Endothelial cell of umbilical vein (primary cell): ENCODE results near the gene SLC9A9. TPM values are rescaled to one million over a fixed set of nuclear protein-coding genes. Genes with fewer than 3 reads are reported as not detected.

Source experiments
- BruUV-seq: library from RNA; stranded (reverse); fragments of 400-500 nt; replicated peaks from 2 replicates; lab custom pipeline; 2021; lab: Mats Ljungman, UMichigan
- CTCF ChIA-PET: fragments of 300-600, 350-600 bp; sonication (Branson Sonifier 250); formaldehyde crosslinking; loops from one replicate; lab custom pipeline; 2021; ENCODE audit warnings: antibody characterized with exemption, inconsistent platforms; lab: Charles Lee
- POLR2A ChIA-PET: fragments of 300-600, 350-600 bp; sonication (Branson Sonifier 250); formaldehyde crosslinking; loops from one replicate; lab custom pipeline; 2021; ENCODE audit warnings: antibody characterized with exemption, inconsistent platforms; lab: Charles Lee
- DNase-seq: peaks from one replicate; pipeline ENCODE4 v3.0.0-alpha.2; 2011; ENCODE audit warnings: low read depth, low spot score
- FAIRE-seq: peaks from 2 replicates; lab custom pipeline; 2011; peaks lifted over from hg19 to GRCh38; lab: Jason Lieb, UNC
- H2AFZ ChIP-seq: 2 replicates; pipeline ENCODE4 v1.6.0; 2012; ENCODE audit warnings: low read depth, low read length, control low read depth, inconsistent platforms
- H3K27ac ChIP-seq: 2 replicates; pipeline ENCODE4 v1.5.1; 2011; ENCODE audit warnings: low read depth, mild to moderate bottlenecking, control low read depth, low read length, moderate library complexity; ENCODE audit not compliant: insufficient read depth
- H3K27me3 ChIP-seq, 2 experiments: 2 replicates each; pipeline versions ENCODE4 v1.6.0 to v1.6.1; 2011; ENCODE audit warnings: low read length in 2 of 2, mixed read lengths in 1 of 2; ENCODE audit not compliant: control insufficient read depth in 2 of 2, insufficient read depth in 2 of 2
- H3K36me3 ChIP-seq, 2 experiments: 2 replicates in 1 of 2; 3 replicates in 1 of 2; pipeline ENCODE4 v1.5.1; 2011; ENCODE audit warnings: low read length in 2 of 2, mild to moderate bottlenecking in 1 of 2, moderate library complexity in 1 of 2; ENCODE audit not compliant: control insufficient read depth in 2 of 2, insufficient read depth in 2 of 2; ENCODE audit errors: extremely low read depth in 1 of 2
- H3K4me1 ChIP-seq: 3 replicates; pipeline ENCODE4 v1.5.1; 2011; ENCODE audit warnings: mild to moderate bottlenecking, low read length; ENCODE audit not compliant: control insufficient read depth, insufficient read depth; ENCODE audit errors: extremely low read depth
- H3K4me2 ChIP-seq: 2 replicates; pipeline ENCODE4 v1.6.1; 2011; ENCODE audit warnings: low read length, control low read depth, mixed read lengths; ENCODE audit not compliant: insufficient read depth
- H3K4me3 ChIP-seq, 3 experiments: fragments of 200-600 bp in 1 of 3; sonication (generic), shearing (Covaris generic) in 1 of 3; replicated peaks in 1 of 3; 2 replicates each; pipeline ENCODE4 v1.5.1; 2011 to 2016; ENCODE audit warnings: control low read depth in 3 of 3, low read length in 3 of 3, mild to moderate bottlenecking in 2 of 3, inconsistent platforms in 1 of 3, low read depth in 1 of 3, moderate library complexity in 1 of 3; ENCODE audit not compliant: insufficient read depth in 1 of 3
- H3K79me2 ChIP-seq: 2 replicates; pipeline ENCODE4 v1.6.0; 2012; ENCODE audit warnings: low read length, inconsistent platforms; ENCODE audit not compliant: control insufficient read depth, insufficient read depth
- H3K9ac ChIP-seq: replicated peaks from 2 replicates; pipeline ENCODE3; 2011; ENCODE audit warnings: low read length, control low read depth; ENCODE audit not compliant: insufficient read depth; ENCODE audit errors: extremely low read depth
- H3K9me1 ChIP-seq: replicated peaks from 3 replicates; pipeline ENCODE4 v1.6.0; 2011; ENCODE audit warnings: mild to moderate bottlenecking, low read length; ENCODE audit not compliant: control insufficient read depth, insufficient read depth; ENCODE audit errors: extremely low read depth
- H3K9me3 ChIP-seq: replicated peaks from 2 replicates; pipeline ENCODE4 v1.5.1; 2012; ENCODE audit warnings: low read length, inconsistent platforms; ENCODE audit not compliant: control insufficient read depth, insufficient read depth
- H4K20me1 ChIP-seq: replicated peaks from 2 replicates; pipeline ENCODE3; 2011; ENCODE audit warnings: mild to moderate bottlenecking, low read length; ENCODE audit not compliant: control insufficient read depth, insufficient read depth; ENCODE audit errors: extremely low read depth
- CTCF ChIP-seq, 2 donors: IDR thresholded peaks; 1 replicate in 1 of 2; 2 replicates in 1 of 2; pipeline ENCODE4 v1.5.1; 2011; ENCODE audit warnings: low read length in 2 of 2, mild to moderate bottlenecking in 2 of 2, moderate library complexity in 2 of 2, control low read depth in 1 of 2, inconsistent platforms in 1 of 2, low read depth in 1 of 2; ENCODE audit not compliant: insufficient read depth in 1 of 2; ENCODE audit errors: extremely low read depth in 1 of 2
- EZH2 ChIP-seq: IDR thresholded peaks from 2 replicates; pipeline ENCODE4 v1.6.1; 2012; ENCODE audit warnings: borderline replicate concordance, low read depth, mild to moderate bottlenecking, moderate library complexity, low read length, inconsistent platforms; ENCODE audit not compliant: severe bottlenecking
- FOS ChIP-seq: IDR thresholded peaks from 2 replicates; pipeline ENCODE4 v1.6.1; 2011; ENCODE audit warnings: mild to moderate bottlenecking, low read length, moderate library complexity, borderline replicate concordance; ENCODE audit not compliant: insufficient read depth
- GATA2 ChIP-seq: IDR thresholded peaks from 2 replicates; pipeline ENCODE4 v1.7.0; 2011; ENCODE audit warnings: low read depth, mild to moderate bottlenecking, moderate library complexity, mixed read lengths, low read length; ENCODE audit not compliant: insufficient read length, insufficient read depth
- JUN ChIP-seq: IDR thresholded peaks from 2 replicates; pipeline ENCODE4 v1.6.1; 2011; ENCODE audit warnings: borderline replicate concordance, low read depth; ENCODE audit not compliant: insufficient read length, insufficient read depth
- MAX ChIP-seq: IDR thresholded peaks from 2 replicates; pipeline ENCODE4 v1.6.1; 2011; ENCODE audit not compliant: insufficient read depth, insufficient read length
- MYC ChIP-seq: IDR thresholded peaks from one replicate; pipeline ENCODE4 v1.6.1; 2011; ENCODE audit warnings: mild to moderate bottlenecking, low read depth, low read length
- POLR2A ChIP-seq: IDR thresholded peaks from 2 replicates; pipeline ENCODE4 v1.6.1; 2012; ENCODE audit warnings: low read depth, mild to moderate bottlenecking, control low read depth, low read length
- POLR2AphosphoS5 ChIP-seq: IDR thresholded peaks from 2 replicates; pipeline ENCODE4 v1.6.1; 2012; ENCODE audit warnings: low read depth, mild to moderate bottlenecking, control low read depth, low read length, moderate library complexity; ENCODE audit not compliant: insufficient read depth
- dilution Hi-C: fragments of 300-500 bp; cut with MboI; formaldehyde crosslinking; loops from one replicate; pipeline ENCODE4 v1.15.0; 2019; ENCODE audit warnings: low sequenced_read_pairs; ENCODE audit not compliant: extremely low pct_ligation_motif_present
- intact Hi-C: fragments of 100-400 bp; cut with micrococcal nuclease; formaldehyde crosslinking; loops from one replicate; pipeline ENCODE4 v1.10.0; 2022
- polyA plus RNA-seq, 4 experiments: library from polyadenylated mRNA; depleted of rRNA in 3 of 4; stranded (reverse) in 3 of 4; unstranded in 1 of 4; fragments of >200 nt; gene quantifications; 2 replicates each; pipeline versions ENCODE4 v1.2.1 to v1.2.3, GENCODE V29; 2011 to 2012; ENCODE audit warnings: missing spikeins in 1 of 4
- total RNA-seq: library from RNA; stranded (reverse); gene quantifications from 2 replicates; pipeline ENCODE4 v1.2.3, GENCODE V29; 2021

Gene SLC9A9
- total and polyA plus RNA-seq, 2 donors (not counting 3 experiments of a cell fraction or from before 2014, with no cell fraction given) = 1.5 to 1.8 TPM

GRCh38 chr3:143430568-143430967 lies 417.7 kb downstream of the SLC9A9 start:
- ChIA-PET POLR2A (no interaction called here), CTCF (interaction anchor here (7.7 kb wide), 1 partner anchor 213 kb away, joined by 62 read pairs; no protein-coding TSS in a partner anchor)
- Histone ChIP-seq H3K27ac (no peak overlapping the region), H3K36me3 (no peaks in the 10 kb centered on the region), H3K4me3 (no peak overlapping the region), H3K9me1 (no peaks in the 10 kb centered on the region), H3K9me3 (no peaks in the 10 kb centered on the region), H3K9ac (no peak overlapping the region), H3K4me2 (no peak overlapping the region), H3K79me2 (no peaks in the 10 kb centered on the region), H4K20me1 (no peaks in the 10 kb centered on the region), H2AFZ (no peak overlapping the region), H3K4me1 (no peaks in the 10 kb centered on the region), H3K27me3 (no peaks in the 10 kb centered on the region)
- no peak for DNase-seq
- no TSS peak for BruUV-seq
- TF ChIP-seq MYC (no peak), EZH2 (no peak), MAX (no peak), GATA2 (no peak), FOS (no peak), JUN (no peak), POLR2AphosphoS5 (no peak), CTCF (IDR thresholded peaks at IDR 0.05; ENCODE audit: extremely low read depth in 1 of 2, insufficient read depth in 1 of 2, low read depth in 1 of 2, low read length in 2 of 2) (no peak), POLR2A (no peak)
- no peak for FAIRE-seq
- intact Hi-C loops (no loop called here), dilution Hi-C loops (no loop called here)
